ENCODE results near the gene ZDHHC8.

The ZDHHC8 gene

GRCh38 chr22:20135265-20135664 is 3.7 kb downstream of the ZDHHC8 start:
- TF ChIP-seq CTCF (IDR thresholded peaks at IDR 0.05; ENCODE audit: low read depth, low read length) = no peak
- H3K27me3 ChIP-seq (ENCODE audit: insufficient read depth, low read depth, severe bottlenecking) = no peaks in the 10 kb centered on the region
- H3K9me3 ChIP-seq (ENCODE audit: severe bottlenecking) = no peaks in the 10 kb centered on the region
- H3K36me3 ChIP-seq = no peaks in the 10 kb centered on the region; the same call in 1 of the 2 replicates
- no peak overlapping the region for H3K27ac ChIP-seq
- DNase-seq = no peak
- no peak overlapping the region for H3K4me3 ChIP-seq (ENCODE audit: low read depth, low read length)

GRCh38 chr22:20135806-20136602 is 4.4 kb downstream of the ZDHHC8 start:
- no peak for TF ChIP-seq CTCF (IDR thresholded peaks at IDR 0.05; ENCODE audit: low read depth, low read length)
- no peaks in the 10 kb centered on the region; the same call in 1 of the 2 replicates for H3K36me3 ChIP-seq
- DNase-seq = no peak
- no peaks in the 10 kb centered on the region for H3K27me3 ChIP-seq (ENCODE audit: insufficient read depth, low read depth, severe bottlenecking)
- no peaks in the 10 kb centered on the region for H3K9me3 ChIP-seq (ENCODE audit: severe bottlenecking)
- no peak overlapping the region for H3K4me3 ChIP-seq (ENCODE audit: low read depth, low read length)
- no peak overlapping the region for H3K27ac ChIP-seq

GRCh38 chr22:20136603-20136873 is 4.9 kb downstream of the ZDHHC8 start:
- no peaks in the 10 kb centered on the region for H3K27me3 ChIP-seq (ENCODE audit: insufficient read depth, low read depth, severe bottlenecking)
- H3K27ac ChIP-seq = no peak overlapping the region
- TF ChIP-seq CTCF (IDR thresholded peaks at IDR 0.05; ENCODE audit: low read depth, low read length) = no peak
- H3K9me3 ChIP-seq (ENCODE audit: severe bottlenecking) = no peaks in the 10 kb centered on the region
- H3K36me3 ChIP-seq = no peaks in the 10 kb centered on the region; the same call in 1 of the 2 replicates
- no peak for DNase-seq
- no peak overlapping the region for H3K4me3 ChIP-seq (ENCODE audit: low read depth, low read length)

GRCh38 chr22:20137113-20137512 is 5.5 kb downstream of the ZDHHC8 start:
- no peak overlapping the region for H3K4me3 ChIP-seq (ENCODE audit: low read depth, low read length)
- H3K9me3 ChIP-seq (ENCODE audit: severe bottlenecking) = no peaks in the 10 kb centered on the region
- no peak for TF ChIP-seq CTCF (IDR thresholded peaks at IDR 0.05; ENCODE audit: low read depth, low read length)
- H3K27me3 ChIP-seq (ENCODE audit: insufficient read depth, low read depth, severe bottlenecking) = no peaks in the 10 kb centered on the region
- H3K36me3 ChIP-seq = no peaks in the 10 kb centered on the region; the same call in 1 of the 2 replicates
- DNase-seq = no peak
- H3K27ac ChIP-seq = no peak overlapping the region

- no peaks in the 10 kb centered on the region for H3K9me3 ChIP-seq (ENCODE audit: severe bottlenecking)
- H3K27ac ChIP-seq = no peak overlapping the region
- H3K27me3 ChIP-seq (ENCODE audit: insufficient read depth, low read depth, severe bottlenecking) = no peaks in the 10 kb centered on the region
- no peak overlapping the region for H3K4me3 ChIP-seq (ENCODE audit: low read depth, low read length)
- no peak for TF ChIP-seq CTCF (IDR thresholded peaks at IDR 0.05; ENCODE audit: low read depth, low read length)
- H3K36me3 ChIP-seq = no peaks in the 10 kb centered on the region; the same call in 1 of the 2 replicates
- DNase-seq = no peak
Measured at GRCh38 chr22:20137671-20138416, 6.2 kb downstream of the ZDHHC8 start.
